ENCODE results near the gene GOSR2. TPM values are rescaled to one million over a fixed set of nuclear protein-coding genes. Genes with fewer than 3 reads are reported as not detected.

The GOSR2 gene
- total and polyA plus RNA-seq, 9 of the 15 experiments (the other 6 are each of a cell fraction or from before 2014, with no cell fraction given) = 32.7 to 96.3 (median 48.9) TPM

- no TSS peak for BruUV-seq (replicated peaks)
- in situ Hi-C loops (cut with MboI) = no loop called here
- Histone ChIP-seq H3K4me1 (replicated peaks in 1 of 2; ENCODE audit: control insufficient read depth in 2 of 2, insufficient read depth in 2 of 2, low read length in 2 of 2) (peaks cover under 1 to 4% of the 10 kb centered on the region in 2 experiments; a peak in 2 of 5 replicates), H3K4me3 (no peak overlapping the region), H3K36me3 (ENCODE audit: control insufficient read depth, insufficient read depth, low read length) (no peaks in the 10 kb centered on the region), H4K20me1 (replicated peaks; ENCODE audit: control insufficient read depth, insufficient read depth, low read length) (no peaks in the 10 kb centered on the region), H3K27ac (ENCODE audit: extremely low read depth, low read depth, low read length) (no peak overlapping the region), H3K9me3 (replicated peaks; ENCODE audit: control insufficient read depth, insufficient read depth, low read depth, low read length) (no peaks in the 10 kb centered on the region), H3K9ac (ENCODE audit: insufficient read depth in 1 of 2, low read depth in 2 of 2, low read length in 2 of 2) (no peak overlapping the region), H3K9me1 (ENCODE audit: control insufficient read depth, insufficient read depth, low read length) (no peaks in the 10 kb centered on the region), H3K27me3 (ENCODE audit: control insufficient read depth in 2 of 2, insufficient read depth in 2 of 2, low read length in 2 of 2) (peaks cover 19 to 38% of the 10 kb centered on the region in 2 experiments), H3K79me2 (ENCODE audit: control insufficient read depth, insufficient read depth, low read length) (no peaks in the 10 kb centered on the region), H3K4me2 (ENCODE audit: insufficient read depth, low read length) (no peak overlapping the region), H2AFZ (ENCODE audit: low read depth, low read length) (no peak overlapping the region)
- DNase-seq (ENCODE audit: extremely low read depth in 1 of 4, low spot score in 3 of 4) (no peak), FAIRE-seq (no peak), ATAC-seq (peak; percentile 39; the same call in 1 of the 3 replicates)
- intact Hi-C loops (cut with micrococcal nuclease) = no loop called here
- TF ChIP-seq BHLHE40 (IDR thresholded peaks at IDR 0.05; ENCODE audit: low read length) (peak; percentile 43; the same call in 1 of the 2 replicates), CTCF (IDR thresholded peaks at IDR 0.05 in 2 of 3, conservative IDR thresholded peaks at IDR 0.05 in 1 of 3; ENCODE audit: insufficient read depth in 2 of 3, low read depth in 1 of 3, low read length in 3 of 3) (0 out of 6 replicates have a peak, but pooled peaks of 1 of the 3 experiments have one; percentile 1), USF1 (CRISPR knock-in tag; IDR thresholded peaks at IDR 0.05) (peak; percentile 29; the same call in 1 of the 2 replicates), PTTG1 (tag; IDR thresholded peaks at IDR 0.05; ENCODE audit: low read depth) (no peak)
- POLR2A ChIA-PET = no interaction called here
- 32% methylated on average over 8 of the region's 8 CpGs for WGBS (ENCODE audit: insufficient coverage, low coverage, missing lambda C conversion rate)
- CTCF ChIA-PET (ENCODE audit: low intra/inter-chr PET ratio) = no interaction called here
Observed at GRCh38 chr17:46882666-46883065, 40.3 kb upstream of the GOSR2 start.
